Osteocyte (in vitro differentiated cells): ENCODE data around the gene ST3GAL3. TPM values are rescaled to one million over a fixed set of nuclear protein-coding genes. Genes with fewer than 3 reads are reported as not detected.

ENCODE experiments used
- DNase-seq: peaks from one replicate; pipeline ENCODE4 v3.0.0; 2021; ENCODE audit warnings: mixed read lengths; ENCODE audit not compliant: unreplicated experiment; ENCODE audit errors: extremely low spot score
- H3K27ac Mint-ChIP-seq: one replicate; pipeline ENCODE4 v1.8.0; 2021; ENCODE audit warnings: mild to moderate bottlenecking, mixed read lengths; ENCODE audit not compliant: unreplicated experiment
- H3K27me3 Mint-ChIP-seq: one replicate; pipeline ENCODE4 v1.8.0; 2021; ENCODE audit warnings: mixed read lengths; ENCODE audit not compliant: unreplicated experiment
- H3K36me3 Mint-ChIP-seq: one replicate; pipeline ENCODE4 v1.8.0; 2021; ENCODE audit warnings: mixed read lengths; ENCODE audit not compliant: unreplicated experiment
- H3K4me1 Mint-ChIP-seq: one replicate; pipeline ENCODE4 v1.8.0; 2021; ENCODE audit warnings: mixed read lengths; ENCODE audit not compliant: unreplicated experiment
- H3K4me3 Mint-ChIP-seq: one replicate; pipeline ENCODE4 v1.8.0; 2021; ENCODE audit warnings: mild to moderate bottlenecking, moderate library complexity, mixed read lengths; ENCODE audit not compliant: unreplicated experiment
- H3K9me3 Mint-ChIP-seq: one replicate; pipeline ENCODE4 v1.8.0; 2021; ENCODE audit warnings: mixed read lengths; ENCODE audit not compliant: unreplicated experiment
- total RNA-seq: library from RNA; stranded (reverse); gene quantifications from 2 replicates; pipeline ENCODE4 v1.2.1, GENCODE V29; 2021
- TF ChIP-seq, protein P1 (sequence below): fragments of 200-600 bp; sonication (generic); IDR thresholded peaks from 2 replicates; pipeline ENCODE4 v1.5.0; 2021; ENCODE audit warnings: antibody characterized with exemption, mild to moderate bottlenecking, moderate library complexity

ST3GAL3 gene
- total RNA-seq, 1 donor from 2014 or later, result 26.4 TPM

DNA sequence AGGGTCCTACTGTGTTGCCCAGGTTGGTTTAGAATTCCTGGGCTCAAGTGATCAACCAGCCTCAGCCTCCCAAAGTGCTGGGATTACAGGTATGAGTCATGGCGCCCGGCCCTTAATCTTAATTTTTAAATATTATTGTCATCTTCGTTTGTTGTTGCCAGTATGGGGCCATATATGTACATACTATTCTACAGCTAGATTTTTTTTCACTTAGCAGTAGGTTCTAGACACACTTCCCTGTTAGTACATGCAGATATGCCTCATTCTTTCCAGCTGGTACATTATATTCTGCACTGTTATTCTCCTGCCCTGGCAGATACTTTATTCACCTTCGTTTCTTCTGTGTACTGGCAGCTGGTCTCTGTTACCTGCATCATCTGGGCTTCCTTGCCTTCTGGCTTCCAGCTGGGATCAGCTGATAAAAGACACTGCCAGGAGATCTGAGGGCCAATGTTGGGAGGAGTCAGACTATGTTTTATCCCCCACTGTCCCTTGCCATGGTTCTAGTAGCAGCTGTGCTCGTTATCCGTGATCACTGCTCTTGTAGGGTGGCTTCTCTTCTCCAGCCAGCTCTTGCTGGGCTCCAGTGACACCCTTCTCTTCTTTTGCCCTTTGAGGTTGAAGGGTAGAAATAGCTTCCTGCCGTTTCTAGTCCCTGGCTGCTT is 24.7 kb downstream of the ST3GAL3 start:
- TF ChIP-seq, protein P1, sequence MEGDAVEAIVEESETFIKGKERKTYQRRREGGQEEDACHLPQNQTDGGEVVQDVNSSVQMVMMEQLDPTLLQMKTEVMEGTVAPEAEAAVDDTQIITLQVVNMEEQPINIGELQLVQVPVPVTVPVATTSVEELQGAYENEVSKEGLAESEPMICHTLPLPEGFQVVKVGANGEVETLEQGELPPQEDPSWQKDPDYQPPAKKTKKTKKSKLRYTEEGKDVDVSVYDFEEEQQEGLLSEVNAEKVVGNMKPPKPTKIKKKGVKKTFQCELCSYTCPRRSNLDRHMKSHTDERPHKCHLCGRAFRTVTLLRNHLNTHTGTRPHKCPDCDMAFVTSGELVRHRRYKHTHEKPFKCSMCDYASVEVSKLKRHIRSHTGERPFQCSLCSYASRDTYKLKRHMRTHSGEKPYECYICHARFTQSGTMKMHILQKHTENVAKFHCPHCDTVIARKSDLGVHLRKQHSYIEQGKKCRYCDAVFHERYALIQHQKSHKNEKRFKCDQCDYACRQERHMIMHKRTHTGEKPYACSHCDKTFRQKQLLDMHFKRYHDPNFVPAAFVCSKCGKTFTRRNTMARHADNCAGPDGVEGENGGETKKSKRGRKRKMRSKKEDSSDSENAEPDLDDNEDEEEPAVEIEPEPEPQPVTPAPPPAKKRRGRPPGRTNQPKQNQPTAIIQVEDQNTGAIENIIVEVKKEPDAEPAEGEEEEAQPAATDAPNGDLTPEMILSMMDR, result no peak

DNA sequence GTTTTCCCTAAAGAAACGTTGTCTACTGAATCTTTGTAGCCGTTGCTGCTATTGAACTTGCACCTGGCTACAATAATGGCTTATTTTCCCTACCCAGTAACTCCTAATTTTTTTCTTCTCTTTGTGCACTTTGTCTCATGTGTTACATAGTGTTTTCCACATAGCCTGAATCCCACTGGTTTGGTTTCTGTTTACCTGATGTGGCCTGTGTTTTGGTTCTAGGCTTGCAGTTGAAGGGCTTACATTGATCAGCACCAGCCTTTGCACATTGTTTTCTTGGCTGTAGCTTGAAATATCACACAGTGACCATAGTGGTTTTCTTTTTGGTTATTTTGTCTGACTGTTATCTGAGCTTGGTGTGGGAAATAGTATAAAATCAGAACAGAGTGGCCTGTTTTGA is 29.5 kb downstream of the ST3GAL3 start:
- H3K4me1 Mint-ChIP-seq, result no peaks in the 10 kb centered on the region
- no peaks in the 10 kb centered on the region for H3K27me3 Mint-ChIP-seq
- H3K27ac Mint-ChIP-seq, result no peak overlapping the region
- H3K4me3 Mint-ChIP-seq, result no peak overlapping the region
- no peaks in the 10 kb centered on the region for H3K9me3 Mint-ChIP-seq
- H3K36me3 Mint-ChIP-seq, result peaks cover 3% of the 10 kb centered on the region
- TF ChIP-seq, protein P1, result no peak
- no peak for DNase-seq

More for the DNA sequence above, 24.7 kb downstream of the ST3GAL3 start:
- Mint-ChIP-seq H3K9me3 (no peaks in the 10 kb centered on the region), H3K27me3 (no peaks in the 10 kb centered on the region), H3K36me3 (peaks cover 7% of the 10 kb centered on the region), H3K4me1 (no peaks in the 10 kb centered on the region), H3K4me3 (no peak overlapping the region), H3K27ac (peak overlapping the region; percentile 8)
- DNase-seq, result no peak

DNA sequence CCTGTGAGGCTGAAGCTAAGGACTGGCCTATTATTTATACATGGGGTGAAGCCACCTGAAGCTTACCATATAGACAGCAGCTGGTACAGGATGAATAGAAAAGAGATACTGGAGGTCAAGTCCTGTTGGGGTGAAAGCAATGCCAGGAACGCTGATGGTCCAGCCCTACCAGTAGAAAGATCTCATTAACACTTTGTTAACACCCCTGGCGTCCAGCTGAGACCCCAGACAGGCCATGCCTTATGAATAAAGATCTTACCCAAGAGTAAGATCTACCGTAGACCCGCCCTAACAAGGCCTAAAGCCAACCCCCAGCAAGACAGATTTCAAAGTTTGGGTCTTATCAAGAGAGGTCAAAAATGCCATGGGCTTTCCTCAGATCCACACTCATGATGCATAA is 34.7 kb downstream of the ST3GAL3 start:
- Mint-ChIP-seq H3K27ac (no peak overlapping the region), H3K4me3 (no peak overlapping the region), H3K36me3 (peaks cover 3% of the 10 kb centered on the region), H3K9me3 (no peaks in the 10 kb centered on the region), H3K27me3 (no peaks in the 10 kb centered on the region), H3K4me1 (no peaks in the 10 kb centered on the region)
- no peak for DNase-seq
- TF ChIP-seq, protein P1, result no peak

DNA sequence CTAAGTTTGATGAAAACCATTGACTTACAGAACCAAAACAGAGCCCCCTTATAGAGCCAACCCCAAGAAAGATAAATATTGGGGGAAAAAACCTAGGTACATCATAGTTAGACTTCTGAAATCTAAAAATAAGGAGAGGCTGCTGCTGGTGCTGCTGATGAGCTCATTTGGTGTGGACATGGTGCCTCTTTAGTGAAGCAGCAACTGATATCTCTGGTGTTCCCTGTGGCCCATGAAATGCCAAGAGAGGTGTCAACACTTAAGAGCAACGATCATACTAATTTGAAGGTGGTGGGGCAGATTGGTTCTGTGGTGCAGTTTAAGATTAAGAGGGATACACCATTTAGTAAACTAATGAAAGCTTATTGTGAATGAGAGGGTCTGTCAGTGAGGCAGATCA is 35.9 kb downstream of the ST3GAL3 start:
- Mint-ChIP-seq H3K9me3 (no peaks in the 10 kb centered on the region), H3K27me3 (no peaks in the 10 kb centered on the region), H3K4me1 (no peaks in the 10 kb centered on the region), H3K27ac (no peak overlapping the region), H3K4me3 (no peak overlapping the region), H3K36me3 (peaks cover 3% of the 10 kb centered on the region)
- TF ChIP-seq, protein P1, result no peak
- DNase-seq, result no peak

DNA sequence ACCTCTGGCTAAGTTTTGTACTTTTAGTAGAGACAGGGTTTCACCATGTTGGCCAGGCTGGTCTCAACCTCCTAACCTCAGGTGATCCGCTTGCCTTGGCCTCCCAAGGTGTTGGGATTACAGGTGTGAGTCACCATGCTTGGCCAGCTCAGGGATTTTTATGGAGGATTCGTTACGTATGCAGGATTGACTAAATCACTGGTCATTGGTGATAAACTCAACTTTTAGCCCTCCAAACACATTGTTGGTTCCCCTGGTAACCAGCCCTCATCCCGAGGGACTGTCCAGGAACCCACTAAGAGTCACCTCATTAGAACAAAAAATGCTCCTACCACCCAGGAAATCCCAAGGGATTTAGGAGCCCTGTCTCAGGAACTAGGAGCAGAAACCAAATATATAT is 40.4 kb downstream of the ST3GAL3 start:
- peaks cover 16% of the 10 kb centered on the region for H3K36me3 Mint-ChIP-seq
- H3K27me3 Mint-ChIP-seq, result no peaks in the 10 kb centered on the region
- no peaks in the 10 kb centered on the region for H3K4me1 Mint-ChIP-seq
- no peak overlapping the region for H3K27ac Mint-ChIP-seq
- H3K4me3 Mint-ChIP-seq, result no peak overlapping the region
- no peak for DNase-seq
- TF ChIP-seq, protein P1, result no peak
- H3K9me3 Mint-ChIP-seq, result peaks cover 7% of the 10 kb centered on the region
